Right lobe of liver (tissue), 6 donors: ENCODE data around the gene CHST15. TPM values are rescaled to one million over a fixed set of nuclear protein-coding genes. Genes with fewer than 3 reads are reported as not detected.
A peak's percentile ranks its signal among the peaks of the same experiment; 100 is the strongest.

ENCODE experiments used
- ATAC-seq, 4 donors: fragments of 200-7000 bp; cut with Tn5 transposase; one replicate each; pipeline ENCODE4 v1.9.1; 2020; ENCODE audit warnings: mild to moderate bottlenecking in 4 of 4, moderate library complexity in 4 of 4
- DNase-seq, 3 donors: peaks; one replicate each; pipeline ENCODE4 v3.0.0-alpha.2; 2020
- H3K27ac ChIP-seq, 3 donors: fragments of 200-600 bp; one replicate each; pipeline ENCODE4 v1.8.0; 2022
- H3K27me3 ChIP-seq, 2 donors: fragments of 200-600 bp; one replicate each; pipeline ENCODE4 v1.8.0; 2022
- H3K36me3 ChIP-seq, 4 donors: fragments of 200-600 bp; sonication (generic) in 1 of 4; one replicate each; pipeline versions ENCODE4 v1.5.1 to v1.8.0; 2017 to 2022; ENCODE audit warnings: control low read depth in 1 of 4
- H3K4me1 ChIP-seq, 4 donors: fragments of 200-600 bp; sonication (generic) in 1 of 4; one replicate each; pipeline versions ENCODE4 v1.5.1 to v1.8.0; 2017 to 2022; ENCODE audit warnings: control low read depth in 1 of 4
- H3K4me3 ChIP-seq, 3 donors: fragments of 200-600 bp; one replicate each; pipeline ENCODE4 v1.8.0; 2022
- H3K9me3 ChIP-seq, 4 donors: fragments of 200-600 bp; sonication (generic) in 1 of 4; one replicate each; pipeline versions ENCODE4 v1.5.1 to v1.8.0; 2017 to 2022; ENCODE audit warnings: control low read depth in 1 of 4
- CTCF ChIP-seq, 4 donors: fragments of 200-600 bp in 3 of 4; fragments of 450-650 bp in 1 of 4; IDR thresholded peaks; one replicate each; pipeline versions ENCODE4 v1.5.1 to v1.8.0; 2016 to 2022; ENCODE audit warnings: antibody characterized with exemption in 4 of 4, mild to moderate bottlenecking in 2 of 4
- POLR2A ChIP-seq: fragments of 450-650 bp; IDR thresholded peaks from one replicate; pipeline ENCODE4 v1.6.1; 2017; ENCODE audit warnings: antibody characterized with exemption, mild to moderate bottlenecking
- WGBS: methylation state at CpG from one replicate; pipeline ENCODE4 v1.1.6; 2018; ENCODE audit warnings: low coverage, low lambda C conversion rate; ENCODE audit not compliant: insufficient coverage; ENCODE audit errors: missing lambda C conversion rate; 5-methylcytosine and 5-hydroxymethylcytosine counted together
- intact Hi-C, 2 donors: fragments of 100-400 bp; cut with DNase I; formaldehyde crosslinking; loops; one replicate each; pipeline versions ENCODE4 v1.11.2 to v1.14.1; 2022
- total RNA-seq, 6 experiments: library from RNA; depleted of rRNA in 2 of 6; stranded (reverse); fragments of >200 nt in 2 of 6; fragmentation: NEBNext Ultra II Directional in 3 of 6; extraction: Animal tissue kit (Norgen Biotek cat#: 25700) in 3 of 6; gene quantifications; one replicate each; pipeline versions ENCODE4 v1.1.0 to v1.2.4, GENCODE V29; 2016 to 2023
- donor health status: DM: no; HTN: yes; CAD: no.
- donor health status: DM: no; HTN: no; CAD: no.
- donor health status: DM: no; HTN: no; CAD: no.
- donor health status: DM: no; HTN: yes; CAD: no.
- donor health status: DM: no; HTN: yes; CAD: no.

CHST15 gene
- total RNA-seq, 6 experiments from 2014 or later = 9.2 to 25.8 (median 11.8) TPM

DNA sequence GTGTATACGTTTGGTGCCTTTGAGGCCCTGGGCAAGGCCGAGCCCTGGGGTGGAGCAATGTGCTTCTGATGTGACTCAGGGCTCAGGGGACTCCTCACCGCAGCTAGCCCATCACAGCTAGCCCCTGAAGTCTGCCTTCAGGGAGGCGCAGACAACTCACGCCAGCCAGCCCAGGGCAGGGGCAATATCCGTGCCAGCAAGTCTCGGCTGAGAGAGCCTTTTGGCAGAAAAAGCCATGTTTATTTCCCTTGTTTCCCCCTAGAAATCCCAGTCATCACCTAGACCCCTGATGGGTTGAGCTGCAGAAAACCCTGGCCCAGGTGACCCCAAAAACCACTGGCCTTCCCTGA is 90.4 kb downstream of the CHST15 start:
- DNase-seq (peak in 2 of 3 donors; percentile 37 to 44), ATAC-seq (no peak)
- H3K27ac ChIP-seq = no peak overlapping the region
- no peaks in the 10 kb centered on the region for H3K4me1 ChIP-seq
- H3K4me3 ChIP-seq = no peak overlapping the region
- WGBS = no CpG with 5 or more reads among the region's 7 CpGs
- H3K36me3 ChIP-seq = peaks cover 0 to 8% (median 0%) of the 10 kb centered on the region in 4 donors
- intact Hi-C loops = no loop called here
- no peaks in the 10 kb centered on the region for H3K9me3 ChIP-seq
- TF ChIP-seq CTCF (IDR thresholded peaks at IDR 0.05) (no peak), POLR2A (no peak)
- no peaks in the 10 kb centered on the region for H3K27me3 ChIP-seq

DNA sequence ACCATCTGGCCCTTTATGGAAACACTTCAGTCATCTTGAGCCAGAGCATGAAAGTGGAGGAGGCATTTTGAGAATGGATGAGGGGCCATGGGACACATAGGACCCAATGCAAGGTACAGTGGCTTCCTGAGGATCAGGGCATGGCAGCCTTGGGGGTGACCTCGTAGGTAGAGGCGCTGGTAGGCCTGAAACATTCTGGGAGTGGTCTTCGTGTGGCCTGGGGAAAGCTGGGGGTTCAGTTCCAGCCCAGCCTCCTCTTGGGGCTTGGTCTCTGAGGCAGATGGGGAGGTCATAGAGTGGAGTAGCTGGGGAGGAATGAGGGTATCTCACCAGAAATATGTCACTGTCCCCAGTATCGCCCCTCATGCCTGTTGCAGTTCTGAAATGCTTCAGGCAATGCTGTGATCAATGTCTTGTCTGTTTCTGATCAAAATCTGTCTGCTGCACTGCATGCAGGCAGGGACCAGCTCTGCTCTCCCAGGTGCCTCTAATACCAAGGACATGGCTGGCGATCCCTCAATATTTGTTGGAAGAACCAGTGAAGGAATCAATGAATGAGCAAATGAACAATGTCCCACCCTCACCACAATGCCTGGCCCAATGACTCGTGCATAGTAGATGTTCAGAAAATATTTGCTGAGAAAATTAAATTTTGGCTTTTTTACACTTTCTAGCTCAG is 90.9 kb downstream of the CHST15 start:
- intact Hi-C loops = no loop called here
- ATAC-seq (no peak), DNase-seq (peak in 1 of 3 donors; percentile 28)
- H3K27ac ChIP-seq = no peak overlapping the region
- no peak for TF ChIP-seq POLR2A
- no peak for TF ChIP-seq CTCF (IDR thresholded peaks at IDR 0.05)
- H3K36me3 ChIP-seq = peaks cover 0 to 3% (median 0%) of the 10 kb centered on the region in 4 donors
- WGBS = 56% methylated on average over 1 of the region's 6 CpGs
- H3K27me3 ChIP-seq = no peaks in the 10 kb centered on the region
- no peaks in the 10 kb centered on the region for H3K4me1 ChIP-seq
- no peaks in the 10 kb centered on the region for H3K9me3 ChIP-seq
- H3K4me3 ChIP-seq = no peak overlapping the region

DNA sequence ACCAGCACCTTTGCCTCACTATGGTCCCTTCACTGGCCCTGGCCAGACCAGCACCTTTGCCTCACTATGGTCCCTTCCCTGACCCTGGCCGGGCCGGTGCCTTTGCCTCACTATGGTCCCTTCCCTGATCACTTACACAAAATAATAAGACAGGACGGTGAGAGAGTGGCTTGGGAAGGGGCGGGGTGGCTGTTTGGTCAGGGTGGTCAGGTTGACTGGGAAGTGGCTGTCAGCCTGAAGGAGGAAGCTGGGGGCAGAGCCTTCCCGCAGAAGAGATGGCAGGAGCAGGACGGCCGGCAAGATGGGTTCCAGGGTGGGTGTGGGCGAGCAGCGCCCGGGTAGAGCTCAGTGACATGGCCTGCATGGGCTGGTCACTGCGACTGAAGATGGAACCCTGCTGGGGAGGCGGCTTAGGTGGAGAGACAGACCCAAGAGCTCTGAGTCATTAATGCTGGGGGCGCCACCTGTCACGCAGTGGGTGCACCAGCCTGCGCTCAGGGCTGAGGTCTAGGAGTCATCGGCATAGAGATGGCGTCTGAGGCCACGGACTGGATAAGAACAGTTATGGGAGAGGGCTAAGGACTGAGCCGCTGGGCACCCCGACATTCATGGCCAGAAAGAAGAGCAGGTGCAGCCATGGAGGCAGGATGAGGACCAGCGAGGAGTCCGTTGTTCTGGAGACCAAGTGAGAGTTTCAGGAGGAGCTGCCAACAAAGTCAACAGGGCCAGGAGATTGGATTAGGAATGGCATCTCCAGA is 91.8 kb downstream of the CHST15 start:
- 84% methylated on average over 13 of the region's 22 CpGs for WGBS
- H3K27ac ChIP-seq = no peak overlapping the region
- no peaks in the 10 kb centered on the region for H3K4me1 ChIP-seq
- peak in 1 of 3 donors; percentile 34 for DNase-seq
- no peaks in the 10 kb centered on the region for H3K27me3 ChIP-seq
- TF ChIP-seq POLR2A = no peak
- no peak for TF ChIP-seq CTCF (IDR thresholded peaks at IDR 0.05)
- H3K36me3 ChIP-seq = no peaks in the 10 kb centered on the region
- no peaks in the 10 kb centered on the region for H3K9me3 ChIP-seq
- ATAC-seq = no peak
- intact Hi-C loops = no loop called here
- no peak overlapping the region for H3K4me3 ChIP-seq

DNA sequence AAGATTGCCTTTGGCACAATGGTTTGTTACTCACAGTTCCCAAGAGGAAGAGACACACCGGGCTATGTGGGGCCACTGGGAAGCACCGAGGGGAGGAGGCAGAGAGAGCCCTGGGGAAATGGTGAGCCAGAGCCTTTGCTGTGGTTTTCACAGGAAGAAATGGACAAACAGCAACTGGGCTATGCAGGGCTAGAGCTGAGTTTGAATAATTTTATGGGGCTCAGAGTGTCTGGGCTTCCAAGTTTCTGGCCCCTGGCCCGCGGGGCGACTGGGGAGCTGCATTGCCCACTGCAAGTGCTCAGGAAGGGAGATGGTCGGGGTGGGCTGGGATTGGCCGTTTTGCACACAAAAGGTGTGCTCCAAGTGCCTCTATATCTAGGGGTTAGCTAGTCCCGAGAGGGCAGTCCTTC is 92.6 kb downstream of the CHST15 start:
- no peaks in the 10 kb centered on the region for H3K36me3 ChIP-seq
- TF ChIP-seq CTCF (IDR thresholded peaks at IDR 0.05) (no peak), POLR2A (no peak)
- no peak for DNase-seq
- no peak for ATAC-seq
- peaks cover 0 to 2% (median 0%) of the 10 kb centered on the region in 4 donors for H3K4me1 ChIP-seq
- no peaks in the 10 kb centered on the region for H3K9me3 ChIP-seq
- no peak overlapping the region for H3K27ac ChIP-seq
- no peaks in the 10 kb centered on the region for H3K27me3 ChIP-seq
- no peak overlapping the region for H3K4me3 ChIP-seq
- WGBS = 41% methylated on average over 6 of the region's 8 CpGs
- intact Hi-C loops = no loop called here
